K562 (cell line): ENCODE measurements around the gene RDH16. TPM values are rescaled to one million over a fixed set of nuclear protein-coding genes. Genes with fewer than 3 reads are reported as not detected.

Source experiments
- ATAC-seq: fragments of 200-7000 bp; cut with Tn5 transposase; 3 replicates; pipeline ENCODE4 v1.9.1; 2020; ENCODE audit warnings: moderate library complexity
- BruUV-seq: library from RNA; stranded (reverse); fragments of 400-500 nt; replicated peaks from 2 replicates; lab custom pipeline; 2021; lab: Mats Ljungman, UMichigan
- CTCF ChIA-PET: fragments of 300-600 bp; formaldehyde crosslinking; extraction: SDS; loops from one replicate; lab custom pipeline; 2021; ENCODE audit warnings: low intra/inter-chr PET ratio; lab: Yijun Ruan, JAX
- POLR2A ChIA-PET: fragments of 300-600, 350-650 bp; sonication (Branson Sonifier 250); formaldehyde crosslinking; extraction: SDS; loops from one replicate; lab custom pipeline; 2021; ENCODE audit warnings: antibody characterized with exemption, inconsistent platforms; lab: Yijun Ruan, JAX
- DNase-seq, 4 experiments: peaks; one replicate each; pipeline versions ENCODE4 v3.0.0 to v3.0.0-alpha.2; 2011 to 2018; ENCODE audit warnings: low spot score in 3 of 4, mixed read lengths in 3 of 4; ENCODE audit errors: extremely low read depth in 1 of 4
- FAIRE-seq: peaks from 2 replicates; lab custom pipeline; 2011; peaks lifted over from hg19 to GRCh38; lab: Jason Lieb, UNC
- H2AFZ ChIP-seq: 2 replicates; pipeline ENCODE4 v1.6.0; 2011; ENCODE audit warnings: low read depth, low read length, control low read depth, inconsistent platforms
- H3K27ac ChIP-seq: fragments of 200-600 bp; 3 replicates; pipeline ENCODE4 v1.8.0; 2011; ENCODE audit warnings: low read depth, mild to moderate bottlenecking, control low read depth, inconsistent platforms, low read length, moderate library complexity, mixed read lengths; ENCODE audit errors: extremely low read depth
- H3K27me3 ChIP-seq, 2 experiments: fragments of 300-600 bp in 1 of 2; 2 replicates in 1 of 2; 3 replicates in 1 of 2; pipeline versions ENCODE4 v1.6.0 to v1.8.0; 2011; ENCODE audit warnings: inconsistent platforms in 2 of 2, low read length in 2 of 2, mild to moderate bottlenecking in 1 of 2, mixed read lengths in 1 of 2, moderate library complexity in 1 of 2; ENCODE audit not compliant: control insufficient read depth in 2 of 2, insufficient read depth in 2 of 2
- H3K36me3 ChIP-seq: fragments of 300-600 bp; 3 replicates; pipeline ENCODE4 v1.8.0; 2011; ENCODE audit warnings: mild to moderate bottlenecking, low read length, inconsistent platforms; ENCODE audit not compliant: control insufficient read depth, insufficient read depth
- H3K4me1 ChIP-seq, 2 experiments: fragments of 200-600 bp in 1 of 2; replicated peaks in 1 of 2; 2 replicates in 1 of 2; 3 replicates in 1 of 2; pipeline versions ENCODE4 v1.5.1 to v1.8.0; 2011; ENCODE audit warnings: inconsistent platforms in 2 of 2, low read length in 2 of 2, mild to moderate bottlenecking in 1 of 2, mixed read lengths in 1 of 2, moderate library complexity in 1 of 2; ENCODE audit not compliant: control insufficient read depth in 2 of 2, insufficient read depth in 2 of 2
- H3K4me2 ChIP-seq: 2 replicates; pipeline ENCODE4 v1.6.1; 2011; ENCODE audit warnings: low read length, control low read depth, inconsistent platforms, mixed read lengths; ENCODE audit not compliant: insufficient read depth
- H3K4me3 ChIP-seq: fragments of 200-600 bp; sonication (generic), shearing (Covaris generic); 2 replicates; pipeline ENCODE4 v1.5.1; 2016; ENCODE audit warnings: control low read depth, inconsistent platforms
- H3K79me2 ChIP-seq: fragments of 200-600 bp; 3 replicates; pipeline ENCODE4 v1.8.0; 2011; ENCODE audit warnings: low read length, inconsistent platforms; ENCODE audit not compliant: control insufficient read depth, insufficient read depth
- H3K9ac ChIP-seq, 2 experiments: 2 replicates each; pipeline versions ENCODE4 v1.6.0 to v1.6.1; 2011; ENCODE audit warnings: low read depth in 2 of 2, low read length in 2 of 2, control low read depth in 1 of 2, inconsistent platforms in 1 of 2, mild to moderate bottlenecking in 1 of 2, mixed read lengths in 1 of 2; ENCODE audit not compliant: insufficient read depth in 1 of 2
- H3K9me1 ChIP-seq: one replicate; pipeline ENCODE4 v1.6.0; 2011; ENCODE audit warnings: inconsistent platforms, mild to moderate bottlenecking, low read length, moderate library complexity; ENCODE audit not compliant: control insufficient read depth, insufficient read depth
- H3K9me3 ChIP-seq: replicated peaks from 2 replicates; pipeline ENCODE4 v1.5.1; 2011; ENCODE audit warnings: low read depth, low read length, inconsistent platforms; ENCODE audit not compliant: control insufficient read depth, insufficient read depth
- H4K20me1 ChIP-seq: replicated peaks from 2 replicates; pipeline ENCODE4 v1.6.1; 2011; ENCODE audit warnings: low read length, inconsistent platforms, mixed read lengths; ENCODE audit not compliant: control insufficient read depth, insufficient read depth
- ARID1B ChIP-seq: fragments of 450-650 bp; IDR thresholded peaks from 2 replicates; pipeline ENCODE4 v1.6.1; 2016; ENCODE audit warnings: antibody characterized with exemption, mild to moderate bottlenecking, inconsistent platforms
- BRD4 ChIP-seq: fragments of 200-600 bp; sonication (generic); IDR thresholded peaks from 2 replicates; pipeline ENCODE4 v1.6.1; 2017; ENCODE audit warnings: inconsistent platforms
- CHD2 ChIP-seq: IDR thresholded peaks from 2 replicates; pipeline ENCODE4 v1.6.1; 2011; ENCODE audit warnings: low read depth, low read length
- CREB1 ChIP-seq, 2 experiments: sonication (generic) in 1 of 2; formaldehyde crosslinking in 1 of 2; IDR thresholded peaks; 2 replicates each; pipeline versions ENCODE4 v1.6.1 to v1.8.0; 2012 to 2022; ENCODE audit warnings: inconsistent platforms in 1 of 2, mild to moderate bottlenecking in 1 of 2, missing genetic modification reagents in 1 of 2, moderate library complexity in 1 of 2
- EGR1 ChIP-seq: fragments of 450-650 bp; conservative IDR thresholded peaks from 2 replicates; pipeline ENCODE4 v1.6.1; 2017; ENCODE audit warnings: mild to moderate bottlenecking
- NFRKB ChIP-seq: fragments of 450-650 bp; IDR thresholded peaks from 2 replicates; pipeline ENCODE4 v1.6.1; 2016; ENCODE audit warnings: low read depth
- TRIM25 ChIP-seq: fragments of 450-650 bp; IDR thresholded peaks from 2 replicates; pipeline ENCODE4 v1.7.0; 2016; ENCODE audit warnings: borderline replicate concordance
- ZBTB17 ChIP-seq: fragments of 450-650 bp; formaldehyde crosslinking; IDR thresholded peaks from 2 replicates; pipeline ENCODE4 v1.4.0; 2020; ENCODE audit warnings: mild to moderate bottlenecking
- ZBTB26 ChIP-seq: fragments of 450-650 bp; formaldehyde crosslinking; IDR thresholded peaks from 2 replicates; pipeline ENCODE4 v1.4.0; 2022; ENCODE audit warnings: missing genetic modification characterization
- ZNF76 ChIP-seq: fragments of 250-450 bp; sonication (Bioruptor Pico); IDR thresholded peaks from 2 replicates; pipeline ENCODE4 v1.4.0; 2020; ENCODE audit warnings: mild to moderate bottlenecking, moderate library complexity, borderline replicate concordance
- WGBS: fragments of 100-300 bp; shearing (Covaris generic); methylation state at CpG from one replicate; pipeline ENCODE4 v1.1.6; 2016; ENCODE audit warnings: low coverage, mixed read lengths; ENCODE audit not compliant: insufficient coverage; ENCODE audit errors: missing lambda C conversion rate; 5-methylcytosine and 5-hydroxymethylcytosine counted together
- in situ Hi-C: fragments of 300-500 bp; cut with MboI; formaldehyde crosslinking; loops from 4 replicates; pipeline ENCODE4 v1.15.0; 2018; ENCODE audit warnings: inconsistent platforms, mixed read lengths
- intact Hi-C: fragments of 100-400 bp; cut with micrococcal nuclease; formaldehyde crosslinking; loops from 2 replicates; pipeline ENCODE4 v1.14.2; 2022
- polyA plus RNA-seq, 8 experiments: library from polyadenylated mRNA; depleted of rRNA in 4 of 8; stranded (reverse) in 5 of 8; unstranded in 3 of 8; fragments of >200 nt; fragmentation: Nextera tagmentation in 2 of 8; fragmentation: Illumina TruSeq in 1 of 8; extraction: Ambion mirVana in 2 of 8; extraction: Trizol in 1 of 8; gene quantifications; 2 replicates each; pipeline versions ENCODE4 v1.2.1 to v1.2.3, GENCODE V29; 2011 to 2014; ENCODE audit warnings: inconsistent platforms in 1 of 8, missing spikeins in 1 of 8
- total RNA-seq, 7 experiments: library from RNA; depleted of rRNA in 6 of 7; stranded (reverse); fragments of >200 nt in 6 of 7; fragmentation: Illumina TruSeq in 2 of 7; extraction: Trizol in 2 of 7; gene quantifications; 2 replicates each; pipeline versions ENCODE4 v1.2.1 to v1.2.3, GENCODE V29; 2011 to 2021; ENCODE audit warnings: low replicate concordance in 1 of 7
- TF ChIP-seq, protein P1 (sequence below): fragments of 250-450 bp; sonication (Bioruptor Pico); IDR thresholded peaks from 2 replicates; pipeline ENCODE4 v1.9.0; 2021; ENCODE audit warnings: mild to moderate bottlenecking, inconsistent platforms
- TF ChIP-seq, protein P2 (sequence below): fragments of 450-650 bp; IDR thresholded peaks from 2 replicates; pipeline ENCODE4 v1.6.1; 2016; ENCODE audit warnings: missing biosample characterization, missing genetic modification characterization

Gene RDH16
- total and polyA plus RNA-seq, 9 of the 15 experiments (the other 6 are each of a cell fraction or from before 2014, with no cell fraction given) = 0.11 to 0.52 (median 0.22) TPM; not detected in 1

DNA sequence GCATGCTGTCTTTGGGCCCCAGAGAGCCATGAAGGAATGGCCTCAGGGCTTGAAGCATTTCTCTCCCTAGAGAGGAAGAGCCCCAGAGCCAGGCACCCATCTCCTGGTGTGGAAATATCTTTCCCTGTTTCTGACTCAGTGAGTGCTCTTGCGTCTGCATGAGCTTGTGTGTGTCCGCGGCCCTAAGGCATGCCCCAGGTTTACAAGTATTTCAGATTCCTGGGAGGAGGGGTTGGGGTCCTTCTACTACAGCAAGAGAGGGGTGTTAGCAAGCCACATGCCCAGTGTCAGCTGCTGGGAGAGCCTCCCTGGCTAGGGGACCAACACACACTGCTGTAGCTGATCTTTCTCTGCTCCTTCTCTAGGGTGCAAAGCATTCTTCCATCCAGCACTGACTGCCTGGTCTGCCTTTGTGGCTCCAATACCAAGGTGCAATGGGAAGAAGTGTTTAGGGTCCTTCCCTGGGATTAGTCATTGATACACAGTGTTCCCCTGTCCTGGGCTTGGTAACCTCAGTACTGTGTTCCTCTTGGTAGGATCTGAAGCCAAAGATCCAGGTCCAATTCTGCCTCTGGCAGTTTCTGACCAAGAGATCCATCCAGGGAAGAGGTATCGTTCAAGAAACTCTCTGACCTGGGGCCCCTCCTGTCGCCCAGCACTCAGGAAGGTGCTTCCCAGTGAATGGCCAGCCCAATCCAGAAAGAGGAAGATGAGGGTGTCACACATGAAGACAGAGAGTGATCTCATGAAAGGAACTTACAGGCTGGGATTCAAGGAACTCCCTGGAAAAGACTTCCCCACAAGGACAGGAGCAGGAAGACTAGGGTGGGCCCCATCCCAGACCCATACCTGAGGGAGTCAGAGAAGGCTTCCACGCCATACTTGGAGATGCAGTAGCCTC lies 3.1 kb downstream of the RDH16 start:
- in situ Hi-C loops = no loop called here
- no peak overlapping the region for H2AFZ ChIP-seq

More for the DNA sequence above, 3.1 kb downstream of the RDH16 start:
- H3K79me2 ChIP-seq = no peaks in the 10 kb centered on the region
- peaks cover 0 to 15% of the 10 kb centered on the region in 2 experiments; a peak in 1 of 5 replicates for H3K27me3 ChIP-seq
- ChIA-PET CTCF (no interaction called here), POLR2A (interaction anchor here (1.1 kb wide), 1 partner anchor 34 kb away, joined by 3 read pairs; no protein-coding TSS in a partner anchor)
- TF ChIP-seq ZBTB26 (CRISPR knock-in tag) = no peak
- TF ChIP-seq, protein P1, sequence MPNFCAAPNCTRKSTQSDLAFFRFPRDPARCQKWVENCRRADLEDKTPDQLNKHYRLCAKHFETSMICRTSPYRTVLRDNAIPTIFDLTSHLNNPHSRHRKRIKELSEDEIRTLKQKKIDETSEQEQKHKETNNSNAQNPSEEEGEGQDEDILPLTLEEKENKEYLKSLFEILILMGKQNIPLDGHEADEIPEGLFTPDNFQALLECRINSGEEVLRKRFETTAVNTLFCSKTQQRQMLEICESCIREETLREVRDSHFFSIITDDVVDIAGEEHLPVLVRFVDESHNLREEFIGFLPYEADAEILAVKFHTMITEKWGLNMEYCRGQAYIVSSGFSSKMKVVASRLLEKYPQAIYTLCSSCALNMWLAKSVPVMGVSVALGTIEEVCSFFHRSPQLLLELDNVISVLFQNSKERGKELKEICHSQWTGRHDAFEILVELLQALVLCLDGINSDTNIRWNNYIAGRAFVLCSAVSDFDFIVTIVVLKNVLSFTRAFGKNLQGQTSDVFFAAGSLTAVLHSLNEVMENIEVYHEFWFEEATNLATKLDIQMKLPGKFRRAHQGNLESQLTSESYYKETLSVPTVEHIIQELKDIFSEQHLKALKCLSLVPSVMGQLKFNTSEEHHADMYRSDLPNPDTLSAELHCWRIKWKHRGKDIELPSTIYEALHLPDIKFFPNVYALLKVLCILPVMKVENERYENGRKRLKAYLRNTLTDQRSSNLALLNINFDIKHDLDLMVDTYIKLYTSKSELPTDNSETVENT (CRISPR knock-in tag) = no peak
- no peak for TF ChIP-seq CHD2
- no peak for TF ChIP-seq CREB1 (IDR thresholded peaks at IDR 0.05)
- TF ChIP-seq CREB1 (CRISPR knock-in tag; IDR thresholded peaks at IDR 0.05) = no peak
- no peak for TF ChIP-seq ZNF76 (CRISPR knock-in tag)
- no peak for TF ChIP-seq BRD4
- no peak for TF ChIP-seq NFRKB
- no peak for TF ChIP-seq TRIM25
- TF ChIP-seq EGR1 = no peak
- no peak for TF ChIP-seq ZBTB17 (CRISPR knock-in tag)
- TF ChIP-seq, protein P2, sequence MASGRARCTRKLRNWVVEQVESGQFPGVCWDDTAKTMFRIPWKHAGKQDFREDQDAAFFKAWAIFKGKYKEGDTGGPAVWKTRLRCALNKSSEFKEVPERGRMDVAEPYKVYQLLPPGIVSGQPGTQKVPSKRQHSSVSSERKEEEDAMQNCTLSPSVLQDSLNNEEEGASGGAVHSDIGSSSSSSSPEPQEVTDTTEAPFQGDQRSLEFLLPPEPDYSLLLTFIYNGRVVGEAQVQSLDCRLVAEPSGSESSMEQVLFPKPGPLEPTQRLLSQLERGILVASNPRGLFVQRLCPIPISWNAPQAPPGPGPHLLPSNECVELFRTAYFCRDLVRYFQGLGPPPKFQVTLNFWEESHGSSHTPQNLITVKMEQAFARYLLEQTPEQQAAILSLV (tag) = no peak
- TF ChIP-seq ARID1B = no peak
- intact Hi-C loops = no loop called here
- FAIRE-seq (no peak), ATAC-seq (no peak), DNase-seq (peak in 2 of 4 experiments; percentile 4)
- H3K4me2 ChIP-seq = no peak overlapping the region
- no peaks in the 10 kb centered on the region for H3K9me1 ChIP-seq
- H3K4me3 ChIP-seq = no peak overlapping the region
- 16% methylated on average over 6 of the region's 6 CpGs for WGBS
- BruUV-seq = no TSS peak
- H4K20me1 ChIP-seq = no peaks in the 10 kb centered on the region
- no peak overlapping the region for H3K9ac ChIP-seq
- H3K36me3 ChIP-seq = no peaks in the 10 kb centered on the region
- H3K4me1 ChIP-seq = no peaks in the 10 kb centered on the region; a peak in 2 of 5 replicates
- no peaks in the 10 kb centered on the region; the same call in 1 of the 2 replicates for H3K9me3 ChIP-seq
- no peak overlapping the region for H3K27ac ChIP-seq
